ENCODE results near the gene PTPN13.

GRCh38 chr4:86630629-86631028, 36.5 kb downstream of the PTPN13 start:
- TF ChIP-seq EZH2 (IDR thresholded peaks at IDR 0.05; ENCODE audit: insufficient read depth, poor library complexity, severe bottlenecking) (no peak), EZH2phosphoT487 (IDR thresholded peaks at IDR 0.05; ENCODE audit: insufficient read depth, low read depth) (no peak)

Data from GM23248 (cell line).